Stimulated activated CD4-positive, alpha-beta T cell treated with anti-CD3 and anti-CD28 coated beads, Interleukin-2, amount 100 ng/mL, for 48 hours (primary cell): Measurements from ENCODE around the gene SPNS3.
A peak's percentile ranks its signal among the peaks of the same experiment; 100 is the strongest.

Experiments
- DNase-seq, 2 donors: peaks; one replicate each; pipeline ENCODE4 v3.0.0-alpha.2; 2020

SPNS3 gene

GRCh38 chr17:4474093-4474492 lies 40.4 kb downstream of the SPNS3 start:
- no peak for DNase-seq

GRCh38 chr17:4475001-4475400 lies 41.3 kb downstream of the SPNS3 start:
- no peak for DNase-seq

- DNase-seq, result no peak
These were observed 41.7 kb downstream of the SPNS3 start for GRCh38 chr17:4475463-4475862.

- no peak for DNase-seq
These were observed 42.3 kb downstream of the SPNS3 start for GRCh38 chr17:4476017-4476416.

- no peak for DNase-seq
These were observed 42.9 kb downstream of the SPNS3 start for GRCh38 chr17:4476511-4477070.

GRCh38 chr17:4477255-4477791 lies 43.6 kb downstream of the SPNS3 start:
- no peak for DNase-seq

- no peak for DNase-seq
These were observed 44.6 kb downstream of the SPNS3 start for GRCh38 chr17:4478318-4478830.

- DNase-seq, result no peak
These were observed 45.7 kb downstream of the SPNS3 start for GRCh38 chr17:4479340-4479981.

GRCh38 chr17:4479982-4480751 lies 46.4 kb downstream of the SPNS3 start:
- no peak for DNase-seq

- DNase-seq, result peak in 1 of 2 donors; percentile 24
These were observed 47.5 kb downstream of the SPNS3 start for GRCh38 chr17:4480929-4481898.

GRCh38 chr17:4482338-4483011 lies 48.7 kb downstream of the SPNS3 start:
- DNase-seq, result no peak

GRCh38 chr17:4483012-4483840 lies 49.5 kb downstream of the SPNS3 start:
- DNase-seq, result no peak

- DNase-seq, result peak; percentile 25 to 51
These were observed 52.2 kb downstream of the SPNS3 start for GRCh38 chr17:4485676-4486646.

GRCh38 chr17:4487296-4487695 lies 53.6 kb downstream of the SPNS3 start:
- DNase-seq, result no peak

GRCh38 chr17:4487820-4488716 lies 54.3 kb downstream of the SPNS3 start:
- DNase-seq, result no peak

GRCh38 chr17:4488989-4489595 lies 55.4 kb downstream of the SPNS3 start:
- DNase-seq, result no peak

- DNase-seq, result no peak
These were observed 56.4 kb downstream of the SPNS3 start for GRCh38 chr17:4490109-4490591.

GRCh38 chr17:4490637-4491061 lies 56.9 kb downstream of the SPNS3 start:
- DNase-seq, result no peak
